WTC11 (cell line): Measurements from ENCODE around the gene NEDD1. TPM values are rescaled to one million over a fixed set of nuclear protein-coding genes. Genes with fewer than 3 reads are reported as not detected.

Source experiments
- ATAC-seq: fragments of 200-7000 bp; cut with Tn5 transposase; 2 replicates; pipeline ENCODE4 v1.10.0; 2021; ENCODE audit warnings: mild to moderate bottlenecking, moderate library complexity
- CTCF ChIA-PET: fragments of 300-600 bp; sonication (Branson Sonifier 250); formaldehyde crosslinking; loops from one replicate; lab custom pipeline; 2021; ENCODE audit warnings: antibody characterized with exemption; lab: Charles Lee
- POLR2A ChIA-PET: fragments of 350-600 bp; sonication (Branson Sonifier 250); formaldehyde crosslinking; loops from one replicate; lab custom pipeline; 2021; ENCODE audit warnings: antibody characterized with exemption; lab: Charles Lee
- DNase-seq: peaks from one replicate; pipeline ENCODE4 v3.0.0; 2021; ENCODE audit warnings: low spot score
- H3K27ac Mint-ChIP-seq: 2 replicates; pipeline ENCODE4 v1.8.0; 2021; ENCODE audit warnings: mixed read lengths
- H3K27me3 Mint-ChIP-seq: 2 replicates; pipeline ENCODE4 v1.8.0; 2021; ENCODE audit warnings: low read depth, mild to moderate bottlenecking, moderate library complexity, mixed read lengths
- H3K36me3 Mint-ChIP-seq: 2 replicates; pipeline ENCODE4 v1.8.0; 2021; ENCODE audit warnings: mixed read lengths
- H3K4me1 Mint-ChIP-seq: 2 replicates; pipeline ENCODE4 v1.8.0; 2022; ENCODE audit warnings: mixed read lengths
- H3K4me3 Mint-ChIP-seq: 2 replicates; pipeline ENCODE4 v1.8.0; 2021; ENCODE audit warnings: mild to moderate bottlenecking, moderate library complexity, mixed read lengths
- H3K9me3 Mint-ChIP-seq: 2 replicates; pipeline ENCODE4 v1.8.0; 2021; ENCODE audit warnings: mixed read lengths
- ELF4 ChIP-seq: sonication (generic); formaldehyde crosslinking; IDR thresholded peaks from 2 replicates; pipeline ENCODE4 v1.8.1; 2022; ENCODE audit warnings: low read depth, mild to moderate bottlenecking, moderate library complexity, missing genetic modification reagents
- ESRRA ChIP-seq: sonication (generic); formaldehyde crosslinking; IDR thresholded peaks from 2 replicates; pipeline ENCODE4 v1.8.1; 2022; ENCODE audit warnings: mild to moderate bottlenecking, missing genetic modification reagents, borderline replicate concordance
- FOXJ3 ChIP-seq: sonication (generic); formaldehyde crosslinking; IDR thresholded peaks from 2 replicates; pipeline ENCODE4 v1.9.0; 2021; ENCODE audit warnings: missing genetic modification reagents, mild to moderate bottlenecking, borderline replicate concordance
- GABPB1 ChIP-seq: sonication (generic); formaldehyde crosslinking; IDR thresholded peaks from 2 replicates; pipeline ENCODE4 v1.8.1; 2023; ENCODE audit warnings: mild to moderate bottlenecking, missing genetic modification reagents
- GTF2I ChIP-seq: fragments of 250-450 bp; sonication (Bioruptor Pico); conservative IDR thresholded peaks from 2 replicates; pipeline ENCODE4 v1.4.0; 2021; ENCODE audit warnings: mild to moderate bottlenecking
- JAZF1 ChIP-seq: fragments of 250-450 bp; sonication (Bioruptor Pico); IDR thresholded peaks from 2 replicates; pipeline ENCODE4 v1.9.0; 2021; ENCODE audit warnings: moderate library complexity, mild to moderate bottlenecking, inconsistent platforms
- NR1H2 ChIP-seq: sonication (generic); formaldehyde crosslinking; IDR thresholded peaks from 2 replicates; pipeline ENCODE4 v1.9.0; 2021; ENCODE audit warnings: mild to moderate bottlenecking, moderate library complexity, missing genetic modification reagents
- NR3C1 ChIP-seq: sonication (generic); formaldehyde crosslinking; conservative IDR thresholded peaks from 2 replicates; pipeline ENCODE4 v1.8.1; 2023; ENCODE audit warnings: low read depth, mild to moderate bottlenecking, missing genetic modification reagents
- SP1 ChIP-seq: sonication (generic); formaldehyde crosslinking; conservative IDR thresholded peaks from 2 replicates; pipeline ENCODE4 v1.8.1; 2022; ENCODE audit warnings: missing genetic modification reagents
- STAT6 ChIP-seq: sonication (generic); formaldehyde crosslinking; conservative IDR thresholded peaks from 2 replicates; pipeline ENCODE4 v1.8.1; 2023; ENCODE audit warnings: mild to moderate bottlenecking, low read depth, missing genetic modification reagents, moderate library complexity
- TCF7 ChIP-seq: sonication (generic); formaldehyde crosslinking; IDR thresholded peaks from 2 replicates; pipeline ENCODE4 v1.8.0; 2022; ENCODE audit warnings: mild to moderate bottlenecking, low read depth, missing genetic modification reagents, moderate library complexity
- TEAD1 ChIP-seq: sonication (generic); formaldehyde crosslinking; IDR thresholded peaks from 2 replicates; pipeline ENCODE4 v1.8.0; 2022; ENCODE audit warnings: mild to moderate bottlenecking, missing genetic modification reagents
- ZNF219 ChIP-seq: sonication (generic); formaldehyde crosslinking; IDR thresholded peaks from 2 replicates; pipeline ENCODE4 v1.8.0; 2023; ENCODE audit warnings: missing genetic modification reagents, mild to moderate bottlenecking, borderline replicate concordance
- ZNF263 ChIP-seq: sonication (generic); formaldehyde crosslinking; IDR thresholded peaks from 2 replicates; pipeline ENCODE4 v1.8.1; 2022; ENCODE audit warnings: low read depth, mild to moderate bottlenecking, moderate library complexity, missing genetic modification reagents
- ZNF423 ChIP-seq: fragments of 250-450 bp; sonication (Bioruptor Pico); IDR thresholded peaks from 2 replicates; pipeline ENCODE4 v2.1.2; 2022; ENCODE audit warnings: mild to moderate bottlenecking, moderate library complexity
- ZNF671 ChIP-seq: fragments of 250-450 bp; sonication (Bioruptor Pico); IDR thresholded peaks from 2 replicates; pipeline ENCODE4 v1.8.0; 2021; ENCODE audit warnings: mild to moderate bottlenecking
- total RNA-seq: library from RNA; stranded (reverse); gene quantifications from 3 replicates; pipeline ENCODE4 v1.2.3, GENCODE V29; 2021
- TF ChIP-seq, protein P1 (sequence below): sonication (generic); formaldehyde crosslinking; IDR thresholded peaks from 2 replicates; pipeline ENCODE4 v1.8.1; 2023; ENCODE audit warnings: mild to moderate bottlenecking, missing genetic modification reagents, moderate library complexity
- TF ChIP-seq, protein P2 (sequence below): sonication (generic); formaldehyde crosslinking; IDR thresholded peaks from 2 replicates; pipeline ENCODE4 v1.8.1; 2023; ENCODE audit warnings: mild to moderate bottlenecking, moderate library complexity, missing genetic modification reagents
- TF ChIP-seq, protein P3 (sequence below): sonication (generic); formaldehyde crosslinking; IDR thresholded peaks from 2 replicates; pipeline ENCODE4 v1.8.0; 2022; ENCODE audit warnings: mild to moderate bottlenecking, missing genetic modification reagents

The NEDD1 gene
- total RNA-seq, 1 experiment from 2014 or later: 29.3 TPM

GRCh38 chr12:96864335-96864734 lies 42.7 kb upstream of the NEDD1 start:
- Mint-ChIP-seq H3K9me3 (no peaks in the 10 kb centered on the region), H3K27ac (no peak overlapping the region), H3K4me3 (no peak overlapping the region), H3K4me1 (peaks cover 14% of the 10 kb centered on the region), H3K27me3 (no peaks in the 10 kb centered on the region), H3K36me3 (no peaks in the 10 kb centered on the region)
- ATAC-seq (no peak), DNase-seq (no peak)
- TF ChIP-seq ELF4 (CRISPR knock-in tag) (no peak), TCF7 (CRISPR knock-in tag) (no peak), JAZF1 (CRISPR knock-in tag) (no peak), ZNF671 (CRISPR knock-in tag) (no peak), NR1H2 (CRISPR knock-in tag) (no peak), TEAD1 (no peak)
- CTCF ChIA-PET: no interaction called here
- POLR2A ChIA-PET: no interaction called here

DNA sequence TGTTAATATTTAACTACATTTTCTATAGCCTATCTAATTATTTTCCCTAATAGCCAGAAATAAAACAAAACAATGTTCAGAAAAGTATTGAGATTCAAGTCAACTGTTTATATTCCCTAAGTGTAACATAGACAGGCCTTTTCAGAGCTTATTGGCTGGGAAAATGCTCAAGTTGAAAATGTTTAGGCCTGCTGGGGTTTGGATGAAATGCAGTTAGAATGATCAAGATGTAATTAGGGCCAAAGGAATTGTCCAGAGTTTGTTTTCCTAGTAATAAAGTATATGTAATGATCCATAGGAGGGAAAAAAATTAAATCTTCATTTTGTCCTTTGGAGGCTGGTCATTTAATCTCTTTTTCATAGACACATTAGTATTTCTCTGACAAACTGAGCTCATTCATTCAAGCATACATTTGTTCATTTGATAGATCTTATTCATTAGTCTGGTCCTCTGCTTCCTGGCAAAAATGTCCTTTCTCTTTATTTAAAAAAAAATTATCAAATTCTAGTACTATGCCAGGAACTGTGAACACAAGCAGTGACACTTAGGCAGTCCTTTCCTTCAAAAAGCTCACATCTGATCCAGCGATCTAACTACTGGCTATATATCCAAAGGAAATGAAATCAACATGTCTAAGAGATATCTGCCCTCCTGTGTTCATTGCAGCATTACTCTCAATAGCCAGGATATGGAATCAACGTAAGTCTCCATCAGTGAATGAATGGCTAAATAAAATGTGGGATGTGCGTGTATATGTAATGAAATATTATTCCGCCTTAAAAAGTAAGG lies 40.1 kb upstream of the NEDD1 start:
- H3K9me3 Mint-ChIP-seq: peaks cover 3% of the 10 kb centered on the region; the same call in 1 of the 2 replicates
- no peak for ATAC-seq
- H3K4me1 Mint-ChIP-seq: peaks cover 13% of the 10 kb centered on the region
- H3K27ac Mint-ChIP-seq: no peak overlapping the region
- DNase-seq: no peak
- no peak overlapping the region for H3K4me3 Mint-ChIP-seq
- TF ChIP-seq FOXJ3: no peak
- TF ChIP-seq, protein P1, sequence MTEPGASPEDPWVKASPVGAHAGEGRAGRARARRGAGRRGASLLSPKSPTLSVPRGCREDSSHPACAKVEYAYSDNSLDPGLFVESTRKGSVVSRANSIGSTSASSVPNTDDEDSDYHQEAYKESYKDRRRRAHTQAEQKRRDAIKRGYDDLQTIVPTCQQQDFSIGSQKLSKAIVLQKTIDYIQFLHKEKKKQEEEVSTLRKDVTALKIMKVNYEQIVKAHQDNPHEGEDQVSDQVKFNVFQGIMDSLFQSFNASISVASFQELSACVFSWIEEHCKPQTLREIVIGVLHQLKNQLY (CRISPR knock-in tag): no peak
- no peak for TF ChIP-seq ZNF263 (CRISPR knock-in tag)
- no peak for TF ChIP-seq GABPB1 (CRISPR knock-in tag)
- no peak for TF ChIP-seq GTF2I (CRISPR knock-in tag)
- no peak for TF ChIP-seq NR3C1
- TF ChIP-seq ZNF219 (CRISPR knock-in tag): no peak
- TF ChIP-seq, protein P2, sequence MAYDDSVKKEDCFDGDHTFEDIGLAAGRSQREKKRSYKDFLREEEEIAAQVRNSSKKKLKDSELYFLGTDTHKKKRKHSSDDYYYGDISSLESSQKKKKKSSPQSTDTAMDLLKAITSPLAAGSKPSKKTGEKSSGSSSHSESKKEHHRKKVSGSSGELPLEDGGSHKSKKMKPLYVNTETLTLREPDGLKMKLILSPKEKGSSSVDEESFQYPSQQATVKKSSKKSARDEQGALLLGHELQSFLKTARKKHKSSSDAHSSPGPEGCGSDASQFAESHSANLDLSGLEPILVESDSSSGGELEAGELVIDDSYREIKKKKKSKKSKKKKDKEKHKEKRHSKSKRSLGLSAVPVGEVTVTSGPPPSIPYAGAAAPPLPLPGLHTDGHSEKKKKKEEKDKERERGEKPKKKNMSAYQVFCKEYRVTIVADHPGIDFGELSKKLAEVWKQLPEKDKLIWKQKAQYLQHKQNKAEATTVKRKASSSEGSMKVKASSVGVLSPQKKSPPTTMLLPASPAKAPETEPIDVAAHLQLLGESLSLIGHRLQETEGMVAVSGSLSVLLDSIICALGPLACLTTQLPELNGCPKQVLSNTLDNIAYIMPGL (CRISPR knock-in tag): no peak
- TF ChIP-seq, protein P3, sequence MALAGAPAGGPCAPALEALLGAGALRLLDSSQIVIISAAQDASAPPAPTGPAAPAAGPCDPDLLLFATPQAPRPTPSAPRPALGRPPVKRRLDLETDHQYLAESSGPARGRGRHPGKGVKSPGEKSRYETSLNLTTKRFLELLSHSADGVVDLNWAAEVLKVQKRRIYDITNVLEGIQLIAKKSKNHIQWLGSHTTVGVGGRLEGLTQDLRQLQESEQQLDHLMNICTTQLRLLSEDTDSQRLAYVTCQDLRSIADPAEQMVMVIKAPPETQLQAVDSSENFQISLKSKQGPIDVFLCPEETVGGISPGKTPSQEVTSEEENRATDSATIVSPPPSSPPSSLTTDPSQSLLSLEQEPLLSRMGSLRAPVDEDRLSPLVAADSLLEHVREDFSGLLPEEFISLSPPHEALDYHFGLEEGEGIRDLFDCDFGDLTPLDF: no peak
- TF ChIP-seq JAZF1 (CRISPR knock-in tag): no peak
- no peak for TF ChIP-seq ESRRA (CRISPR knock-in tag)
- no peaks in the 10 kb centered on the region for H3K36me3 Mint-ChIP-seq
- POLR2A ChIA-PET: no interaction called here
- no peaks in the 10 kb centered on the region for H3K27me3 Mint-ChIP-seq
- CTCF ChIA-PET: no interaction called here

GRCh38 chr12:96870946-96871345 lies 36.1 kb upstream of the NEDD1 start:
- ATAC-seq: no peak
- ChIA-PET POLR2A (no interaction called here), CTCF (no interaction called here)
- Mint-ChIP-seq H3K9me3 (peaks cover 8% of the 10 kb centered on the region), H3K27ac (no peak overlapping the region), H3K36me3 (no peaks in the 10 kb centered on the region), H3K27me3 (no peaks in the 10 kb centered on the region), H3K4me3 (no peak overlapping the region), H3K4me1 (no peaks in the 10 kb centered on the region)
- no peak for TF ChIP-seq NR1H2 (CRISPR knock-in tag)
- DNase-seq: no peak

- no peak overlapping the region for H3K27ac Mint-ChIP-seq
- TF ChIP-seq ZNF423 (no peak), STAT6 (CRISPR knock-in tag) (no peak), SP1 (CRISPR knock-in tag) (no peak)
- TF ChIP-seq, protein P1 (CRISPR knock-in tag): no peak
Measured at GRCh38 chr12:96872961-96873360, 34.1 kb upstream of the NEDD1 start.

More at GRCh38 chr12:96872961-96873360, 34.1 kb upstream of the NEDD1 start:
- Mint-ChIP-seq H3K36me3 (no peaks in the 10 kb centered on the region), H3K4me3 (no peak overlapping the region), H3K4me1 (no peaks in the 10 kb centered on the region), H3K27me3 (no peaks in the 10 kb centered on the region), H3K9me3 (peaks cover 8% of the 10 kb centered on the region)
- ChIA-PET CTCF (no interaction called here), POLR2A (no interaction called here)
- no peak for ATAC-seq
- DNase-seq: no peak
